ENCODE measurements around the gene COL1A2. TPM values are rescaled to one million over a fixed set of nuclear protein-coding genes. Genes with fewer than 3 reads are reported as not detected.

Gene COL1A2
- total RNA-seq, 1 donor from 2014 or later = 19,645 TPM

Other genes starting within 250 kb of the COL1A2 start
- 49.1 TPM for gene CASD1, start 114.9 kb downstream of the COL1A2 start, total RNA-seq (ENCODE audit: insufficient read depth, low replicate concordance)

Data from umbilical cord (tissue), 1 donor.